Measurements from ENCODE around the gene MAP3K13. TPM values are rescaled to one million over a fixed set of nuclear protein-coding genes. Genes with fewer than 3 reads are reported as not detected.
A peak's percentile ranks its signal among the peaks of the same experiment; 100 is the strongest.

MAP3K13 gene
- total and polyA plus RNA-seq, 2 of the 13 experiments (the other 11 are each of a cell fraction or from before 2014, with no cell fraction given) = 24.2 to 26.5 TPM

GRCh38 chr3:185353823-185354614 lies 8.9 kb upstream of the MAP3K13 start (continued):
- TF ChIP-seq ZNF251 (CRISPR knock-in tag; IDR thresholded peaks at IDR 0.05) (no peak), HOMEZ (CRISPR knock-in tag; IDR thresholded peaks at IDR 0.05; ENCODE audit: low read depth) (no peak), ZNF615 (CRISPR knock-in tag; IDR thresholded peaks at IDR 0.05; ENCODE audit: borderline replicate concordance) (no peak), ZSCAN20 (CRISPR knock-in tag; IDR thresholded peaks at IDR 0.05; ENCODE audit: borderline replicate concordance) (no peak), GTF2F1 (IDR thresholded peaks at IDR 0.05; ENCODE audit: low read length) (no peak), TGIF2 (CRISPR knock-in tag; IDR thresholded peaks at IDR 0.05) (no peak), NFYB (CRISPR knock-in tag; IDR thresholded peaks at IDR 0.05) (no peak), SALL1 (CRISPR knock-in tag; IDR thresholded peaks at IDR 0.05) (peak; percentile 34; the same call in 1 of the 2 replicates), RFXAP (CRISPR knock-in tag; IDR thresholded peaks at IDR 0.05; ENCODE audit: borderline replicate concordance) (no peak), SMC3 (IDR thresholded peaks at IDR 0.05; ENCODE audit: low read length) (peak; percentile 55; the same call in 1 of the 2 replicates), CTCF (CRISPR knock-in tag; IDR thresholded peaks at IDR 0.05) (peak; percentile 75), XRCC5 (optimal IDR thresholded peaks at IDR 0.05; ENCODE audit: low read length) (peak; percentile 23), EED (CRISPR knock-in tag; IDR thresholded peaks at IDR 0.05) (no peak), KDM2A (CRISPR knock-in tag; IDR thresholded peaks at IDR 0.05; ENCODE audit: borderline replicate concordance, low read depth) (peak; percentile 36; the same call in 1 of the 2 replicates), ZNF790 (CRISPR knock-in tag; IDR thresholded peaks at IDR 0.05; ENCODE audit: borderline replicate concordance) (no peak), GATAD2A (CRISPR knock-in tag; IDR thresholded peaks at IDR 0.05) (peak; percentile 42; the same call in 1 of the 2 replicates), MEF2D (CRISPR knock-in tag; IDR thresholded peaks at IDR 0.05) (no peak), MIER3 (CRISPR knock-in tag; IDR thresholded peaks at IDR 0.05; ENCODE audit: borderline replicate concordance) (0 out of 2 replicates have a peak, but pooled peaks have one; percentile 28), ZNF337 (CRISPR knock-in tag; IDR thresholded peaks at IDR 0.05; ENCODE audit: borderline replicate concordance, low read depth) (no peak), E2F2 (CRISPR knock-in tag; IDR thresholded peaks at IDR 0.05; ENCODE audit: borderline replicate concordance) (no peak), RAD21 (CRISPR knock-in tag; IDR thresholded peaks at IDR 0.05) (peak; percentile 69), ZNF441 (CRISPR knock-in tag; IDR thresholded peaks at IDR 0.05; ENCODE audit: borderline replicate concordance) (no peak), PCBP2 (optimal IDR thresholded peaks at IDR 0.05; ENCODE audit: low read depth, low read length, poor library complexity, severe bottlenecking) (no peak)
- TF ChIP-seq, protein P1, sequence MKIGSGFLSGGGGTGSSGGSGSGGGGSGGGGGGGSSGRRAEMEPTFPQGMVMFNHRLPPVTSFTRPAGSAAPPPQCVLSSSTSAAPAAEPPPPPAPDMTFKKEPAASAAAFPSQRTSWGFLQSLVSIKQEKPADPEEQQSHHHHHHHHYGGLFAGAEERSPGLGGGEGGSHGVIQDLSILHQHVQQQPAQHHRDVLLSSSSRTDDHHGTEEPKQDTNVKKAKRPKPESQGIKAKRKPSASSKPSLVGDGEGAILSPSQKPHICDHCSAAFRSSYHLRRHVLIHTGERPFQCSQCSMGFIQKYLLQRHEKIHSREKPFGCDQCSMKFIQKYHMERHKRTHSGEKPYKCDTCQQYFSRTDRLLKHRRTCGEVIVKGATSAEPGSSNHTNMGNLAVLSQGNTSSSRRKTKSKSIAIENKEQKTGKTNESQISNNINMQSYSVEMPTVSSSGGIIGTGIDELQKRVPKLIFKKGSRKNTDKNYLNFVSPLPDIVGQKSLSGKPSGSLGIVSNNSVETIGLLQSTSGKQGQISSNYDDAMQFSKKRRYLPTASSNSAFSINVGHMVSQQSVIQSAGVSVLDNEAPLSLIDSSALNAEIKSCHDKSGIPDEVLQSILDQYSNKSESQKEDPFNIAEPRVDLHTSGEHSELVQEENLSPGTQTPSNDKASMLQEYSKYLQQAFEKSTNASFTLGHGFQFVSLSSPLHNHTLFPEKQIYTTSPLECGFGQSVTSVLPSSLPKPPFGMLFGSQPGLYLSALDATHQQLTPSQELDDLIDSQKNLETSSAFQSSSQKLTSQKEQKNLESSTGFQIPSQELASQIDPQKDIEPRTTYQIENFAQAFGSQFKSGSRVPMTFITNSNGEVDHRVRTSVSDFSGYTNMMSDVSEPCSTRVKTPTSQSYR (CRISPR knock-in tag; IDR thresholded peaks at IDR 0.05; ENCODE audit: borderline replicate concordance) = no peak

All from HepG2 (cell line).